Spleen (tissue), 7 donors: ENCODE measurements around the gene CCN5.

Experiments used
- POLR2A ChIP-seq, 3 donors: fragments of 450-650 bp; IDR thresholded peaks; one replicate each; pipeline ENCODE4 v1.5.1; 2017; ENCODE audit warnings: antibody characterized with exemption in 3 of 3, mild to moderate bottlenecking in 1 of 3
- POLR2AphosphoS5 ChIP-seq, 3 donors: sonication (generic); formaldehyde crosslinking; IDR thresholded peaks; one replicate each; pipeline ENCODE4 v1.5.1; 2017; ENCODE audit warnings: antibody characterized with exemption in 3 of 3
- TF ChIP-seq, protein P1 (sequence below), 11 experiments: fragments of 200-600 bp in 7 of 11; fragments of 450-650 bp in 4 of 11; sonication (generic) in 4 of 11; IDR thresholded peaks in 8 of 11; conservative IDR thresholded peaks in 3 of 11; 1 replicate in 7 of 11; 2 replicates in 4 of 11; pipeline versions ENCODE4 v1.4.0 to v1.8.0; 2016 to 2021; ENCODE audit warnings: antibody characterized with exemption in 11 of 11, inconsistent platforms in 4 of 11, mild to moderate bottlenecking in 1 of 11
- donor health status: DM: no; HTN: no; CAD: no; lungs with moderate emphysema.
- donor health status: DM: no; HTN: no; CAD: no.
- donor health status: DM: no; HTN: no; CAD: no.

DNA sequence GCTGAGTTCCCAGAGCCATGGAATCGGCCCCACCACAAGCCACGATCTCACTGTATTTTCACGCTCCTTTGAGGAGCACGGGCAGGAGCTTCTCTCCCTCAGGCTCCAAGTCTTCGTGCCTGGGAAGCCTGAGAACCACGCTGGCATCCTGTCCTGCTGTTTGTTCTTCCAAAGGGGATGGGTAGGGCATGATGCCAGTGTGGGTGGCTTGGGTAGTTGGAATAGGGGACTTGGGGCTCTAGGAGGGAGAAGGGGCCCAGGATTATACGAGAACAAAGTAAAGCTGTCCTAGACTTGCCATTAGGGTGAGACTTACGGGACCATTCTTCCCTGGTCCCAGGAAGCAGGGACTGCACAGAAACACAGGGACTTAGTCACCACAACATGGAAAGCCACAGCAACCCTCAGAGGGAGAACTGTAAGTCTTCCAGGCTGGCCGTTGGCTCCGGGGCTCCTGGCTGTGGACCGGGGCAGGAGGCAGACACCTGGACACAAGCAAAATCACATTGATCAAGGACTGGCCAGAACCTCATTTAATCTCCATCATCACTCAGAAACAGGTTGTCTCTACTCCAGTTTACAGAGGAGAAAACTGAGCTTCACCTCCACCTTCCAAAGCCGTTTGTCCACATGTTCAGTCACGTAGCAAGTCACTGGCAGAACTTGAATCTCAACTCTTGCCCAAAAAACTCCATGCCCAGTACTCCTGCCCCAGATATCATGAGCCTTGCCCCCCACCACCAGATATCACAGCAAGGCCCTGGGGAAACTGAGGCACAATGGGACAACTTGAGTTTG lies 1.3 kb downstream of the CCN5 start:
- TF ChIP-seq POLR2A (IDR thresholded peaks at IDR 0.05) = no peak
- TF ChIP-seq, protein P1, sequence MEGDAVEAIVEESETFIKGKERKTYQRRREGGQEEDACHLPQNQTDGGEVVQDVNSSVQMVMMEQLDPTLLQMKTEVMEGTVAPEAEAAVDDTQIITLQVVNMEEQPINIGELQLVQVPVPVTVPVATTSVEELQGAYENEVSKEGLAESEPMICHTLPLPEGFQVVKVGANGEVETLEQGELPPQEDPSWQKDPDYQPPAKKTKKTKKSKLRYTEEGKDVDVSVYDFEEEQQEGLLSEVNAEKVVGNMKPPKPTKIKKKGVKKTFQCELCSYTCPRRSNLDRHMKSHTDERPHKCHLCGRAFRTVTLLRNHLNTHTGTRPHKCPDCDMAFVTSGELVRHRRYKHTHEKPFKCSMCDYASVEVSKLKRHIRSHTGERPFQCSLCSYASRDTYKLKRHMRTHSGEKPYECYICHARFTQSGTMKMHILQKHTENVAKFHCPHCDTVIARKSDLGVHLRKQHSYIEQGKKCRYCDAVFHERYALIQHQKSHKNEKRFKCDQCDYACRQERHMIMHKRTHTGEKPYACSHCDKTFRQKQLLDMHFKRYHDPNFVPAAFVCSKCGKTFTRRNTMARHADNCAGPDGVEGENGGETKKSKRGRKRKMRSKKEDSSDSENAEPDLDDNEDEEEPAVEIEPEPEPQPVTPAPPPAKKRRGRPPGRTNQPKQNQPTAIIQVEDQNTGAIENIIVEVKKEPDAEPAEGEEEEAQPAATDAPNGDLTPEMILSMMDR (IDR thresholded peaks at IDR 0.05 in 8 of 11, conservative IDR thresholded peaks at IDR 0.05 in 3 of 11) = no peak
- TF ChIP-seq POLR2AphosphoS5 (IDR thresholded peaks at IDR 0.05) = no peak
